Uterus (tissue), 4 donors: ENCODE measurements around the gene SLC25A34. TPM values are rescaled to one million over a fixed set of nuclear protein-coding genes. Genes with fewer than 3 reads are reported as not detected.

Experiments
- DNase-seq, 2 donors: peaks; one replicate each; pipeline ENCODE4 v3.0.0-alpha.2; 2019 to 2020
- H3K27ac ChIP-seq, 2 donors: fragments of 200-600 bp; sonication (generic); 1 replicate in 1 of 2; 2 replicates in 1 of 2; pipeline ENCODE4 v1.5.1; 2016 to 2018
- H3K27me3 ChIP-seq, 2 donors: fragments of 200-600 bp; sonication (generic); one replicate each; pipeline ENCODE4 v1.5.1; 2018 to 2019; ENCODE audit warnings: control low read depth in 1 of 2
- H3K36me3 ChIP-seq, 2 donors: fragments of 200-600 bp; sonication (generic); one replicate each; pipeline ENCODE4 v1.5.1; 2019; ENCODE audit warnings: control low read depth in 1 of 2
- H3K4me1 ChIP-seq, 2 donors: fragments of 200-600 bp; sonication (generic); one replicate each; pipeline ENCODE4 v1.5.1; 2018 to 2019; ENCODE audit warnings: control low read depth in 1 of 2
- H3K4me3 ChIP-seq, 2 donors: fragments of 200-600 bp; sonication (generic); 1 replicate in 1 of 2; 2 replicates in 1 of 2; pipeline ENCODE4 v1.5.1; 2018 to 2019; ENCODE audit warnings: mild to moderate bottlenecking in 1 of 2
- H3K9me3 ChIP-seq, 2 donors: fragments of 200-600 bp; sonication (generic); one replicate each; pipeline ENCODE4 v1.5.1; 2019; ENCODE audit warnings: control low read depth in 1 of 2
- POLR2A ChIP-seq, 2 donors: fragments of 450-650 bp; IDR thresholded peaks; one replicate each; pipeline ENCODE4 v1.6.1; 2016; ENCODE audit warnings: antibody characterized with exemption in 2 of 2, mild to moderate bottlenecking in 1 of 2, moderate library complexity in 1 of 2
- intact Hi-C: fragments of 100-400 bp; cut with DNase I; formaldehyde crosslinking; loops from one replicate; pipeline ENCODE4 v1.15.1; 2023; ENCODE audit warnings: low total_unique reads
- total RNA-seq, 4 donors: library from RNA; depleted of rRNA in 3 of 4; stranded (reverse); fragments of >200 nt in 3 of 4; gene quantifications; one replicate each; pipeline versions ENCODE4 v1.1.0 to v1.2.4, GENCODE V29; 2014 to 2023
- TF ChIP-seq, protein P1 (sequence below), 4 experiments: fragments of 200-600 bp in 2 of 4; fragments of 450-650 bp in 2 of 4; sonication (generic) in 2 of 4; IDR thresholded peaks; one replicate each; pipeline ENCODE4 v1.5.1; 2016 to 2019; ENCODE audit warnings: antibody characterized with exemption in 4 of 4, mild to moderate bottlenecking in 2 of 4, moderate library complexity in 1 of 4
- donor health status: DM: yes; HTN: yes; CAD: no.

SLC25A34 gene
- total RNA-seq, 4 donors from 2014 or later, result 0.29 to 2.1 (median 1.6) TPM; not detected in 1

DNA sequence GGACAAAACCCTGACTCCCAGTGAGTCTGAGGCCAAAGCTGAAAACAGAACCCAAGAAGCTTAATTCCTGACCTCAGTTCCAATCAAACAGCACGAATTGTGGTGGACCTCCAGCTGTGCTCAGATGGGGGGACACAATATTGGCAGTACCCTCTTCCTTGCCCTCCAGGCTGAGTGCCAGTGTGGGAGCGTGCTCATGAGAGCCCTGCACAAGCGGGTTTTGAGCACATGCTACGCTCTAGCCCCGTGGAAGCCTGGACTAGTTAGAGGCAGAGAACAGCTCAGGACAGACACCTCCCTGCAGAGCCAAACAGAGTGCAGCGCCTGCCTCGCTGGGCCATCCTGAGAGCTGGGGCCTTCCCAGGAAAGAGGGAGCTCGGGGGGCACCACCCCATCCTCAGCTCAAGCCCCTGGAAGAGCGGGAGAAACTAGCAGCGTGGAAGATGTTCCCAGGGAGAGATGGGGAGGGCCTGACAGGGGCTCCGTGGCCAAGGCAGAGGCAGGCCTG lies 2.8 kb upstream of the SLC25A34 start:
- no peak for DNase-seq
- intact Hi-C loops, result no loop called here
- Histone ChIP-seq H3K9me3 (no peaks in the 10 kb centered on the region), H3K27ac (no peak overlapping the region), H3K4me3 (no peak overlapping the region), H3K4me1 (no peaks in the 10 kb centered on the region), H3K27me3 (no peaks in the 10 kb centered on the region), H3K36me3 (no peaks in the 10 kb centered on the region)
- TF ChIP-seq, protein P1, sequence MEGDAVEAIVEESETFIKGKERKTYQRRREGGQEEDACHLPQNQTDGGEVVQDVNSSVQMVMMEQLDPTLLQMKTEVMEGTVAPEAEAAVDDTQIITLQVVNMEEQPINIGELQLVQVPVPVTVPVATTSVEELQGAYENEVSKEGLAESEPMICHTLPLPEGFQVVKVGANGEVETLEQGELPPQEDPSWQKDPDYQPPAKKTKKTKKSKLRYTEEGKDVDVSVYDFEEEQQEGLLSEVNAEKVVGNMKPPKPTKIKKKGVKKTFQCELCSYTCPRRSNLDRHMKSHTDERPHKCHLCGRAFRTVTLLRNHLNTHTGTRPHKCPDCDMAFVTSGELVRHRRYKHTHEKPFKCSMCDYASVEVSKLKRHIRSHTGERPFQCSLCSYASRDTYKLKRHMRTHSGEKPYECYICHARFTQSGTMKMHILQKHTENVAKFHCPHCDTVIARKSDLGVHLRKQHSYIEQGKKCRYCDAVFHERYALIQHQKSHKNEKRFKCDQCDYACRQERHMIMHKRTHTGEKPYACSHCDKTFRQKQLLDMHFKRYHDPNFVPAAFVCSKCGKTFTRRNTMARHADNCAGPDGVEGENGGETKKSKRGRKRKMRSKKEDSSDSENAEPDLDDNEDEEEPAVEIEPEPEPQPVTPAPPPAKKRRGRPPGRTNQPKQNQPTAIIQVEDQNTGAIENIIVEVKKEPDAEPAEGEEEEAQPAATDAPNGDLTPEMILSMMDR (IDR thresholded peaks at IDR 0.05), result no peak
- TF ChIP-seq POLR2A (IDR thresholded peaks at IDR 0.05), result no peak

GRCh38 chr1:15733726-15734226 lies 2.3 kb upstream of the SLC25A34 start:
- Histone ChIP-seq H3K27ac (no peak overlapping the region), H3K36me3 (no peaks in the 10 kb centered on the region), H3K4me1 (no peaks in the 10 kb centered on the region), H3K9me3 (no peaks in the 10 kb centered on the region), H3K4me3 (no peak overlapping the region), H3K27me3 (no peaks in the 10 kb centered on the region)
- intact Hi-C loops, result no loop called here
- no peak for DNase-seq
- no peak for TF ChIP-seq POLR2A (IDR thresholded peaks at IDR 0.05)

GRCh38 chr1:15734296-15734695 lies 1.8 kb upstream of the SLC25A34 start:
- no peak for DNase-seq
- Histone ChIP-seq H3K36me3 (no peaks in the 10 kb centered on the region), H3K9me3 (no peaks in the 10 kb centered on the region), H3K27me3 (no peaks in the 10 kb centered on the region), H3K4me3 (no peak overlapping the region), H3K4me1 (no peaks in the 10 kb centered on the region), H3K27ac (no peak overlapping the region)
- intact Hi-C loops, result no loop called here
- TF ChIP-seq POLR2A (IDR thresholded peaks at IDR 0.05), result no peak
- TF ChIP-seq, protein P1 (IDR thresholded peaks at IDR 0.05), result no peak

DNA sequence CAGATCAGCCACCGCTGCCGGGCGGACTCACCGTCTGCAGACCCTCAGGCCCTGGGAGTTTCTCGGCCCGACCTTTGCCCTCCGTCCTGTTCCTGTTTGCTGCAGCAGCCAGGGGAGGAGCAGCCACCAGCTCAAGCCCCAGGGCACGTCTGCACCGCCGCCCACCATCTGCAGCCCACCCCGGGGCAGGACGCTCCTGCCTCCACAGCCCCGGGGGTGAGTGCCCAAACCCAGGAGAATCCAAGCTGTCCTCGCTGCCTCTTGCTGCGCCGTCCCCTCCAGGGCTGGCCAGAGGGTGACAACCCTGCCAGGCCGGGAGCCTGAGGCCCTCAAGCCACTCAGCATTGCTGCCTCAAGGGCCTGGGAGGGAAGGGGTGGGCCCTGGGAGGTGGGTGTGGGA lies 1.2 kb upstream of the SLC25A34 start:
- TF ChIP-seq, protein P1 (IDR thresholded peaks at IDR 0.05), result no peak
- no peak for TF ChIP-seq POLR2A (IDR thresholded peaks at IDR 0.05)
- intact Hi-C loops, result no loop called here
- Histone ChIP-seq H3K27me3 (no peaks in the 10 kb centered on the region), H3K4me3 (no peak overlapping the region), H3K27ac (no peak overlapping the region), H3K4me1 (no peaks in the 10 kb centered on the region), H3K36me3 (no peaks in the 10 kb centered on the region), H3K9me3 (no peaks in the 10 kb centered on the region)
- DNase-seq, result peak in 1 of 2 donors; percentile 13

DNA sequence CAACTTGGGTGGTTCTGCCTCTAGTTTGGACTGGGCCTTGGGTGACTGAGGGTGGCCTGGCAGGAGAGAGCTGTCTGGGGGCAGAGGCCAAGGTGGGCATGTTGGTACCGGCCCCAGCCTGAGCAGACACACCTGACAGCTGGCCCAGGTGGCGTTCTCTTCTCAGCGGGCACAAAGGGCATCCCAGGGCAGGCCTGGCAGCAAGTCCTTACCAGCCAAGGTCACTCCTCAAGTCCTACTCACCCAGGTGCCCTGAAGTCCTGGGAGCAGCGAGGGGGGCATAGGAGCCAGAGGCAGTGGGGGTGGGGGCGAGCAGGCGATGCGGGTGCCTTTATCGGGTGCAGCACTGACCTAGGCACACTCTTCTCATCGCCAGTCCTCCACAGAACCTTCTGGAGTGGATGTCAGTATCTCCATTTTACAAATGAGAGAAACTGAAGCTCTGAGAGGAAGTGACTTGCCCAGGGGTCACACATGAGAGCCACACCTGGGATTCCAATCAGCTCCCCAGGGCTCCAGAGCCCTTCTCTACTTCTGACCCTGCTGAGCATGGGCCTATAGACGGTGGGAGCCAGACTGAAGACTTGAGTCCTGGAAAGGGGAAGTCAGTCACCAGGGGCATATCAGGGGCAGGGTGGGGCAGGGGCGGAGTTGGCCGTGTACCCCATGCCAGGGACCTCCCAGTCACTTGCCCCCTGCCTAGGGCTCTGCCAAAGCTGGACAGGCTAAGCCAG lies 587 bp upstream of the SLC25A34 start:
- intact Hi-C loops, result no loop called here
- H3K36me3 ChIP-seq, result no peaks in the 10 kb centered on the region
- H3K9me3 ChIP-seq, result no peaks in the 10 kb centered on the region
- H3K4me3 ChIP-seq, result no peak overlapping the region
- H3K27ac ChIP-seq, result peak overlapping the region in 1 of 2 donors; percentile 12
- H3K4me1 ChIP-seq, result no peaks in the 10 kb centered on the region
- peak in 1 of 2 donors; percentile 12 for DNase-seq
- TF ChIP-seq, protein P1 (IDR thresholded peaks at IDR 0.05), result no peak
- TF ChIP-seq POLR2A (IDR thresholded peaks at IDR 0.05), result no peak
- no peaks in the 10 kb centered on the region for H3K27me3 ChIP-seq
